PC-9 (cell line): Measurements from ENCODE around the gene ZNF497. TPM values are rescaled to one million over a fixed set of nuclear protein-coding genes. Genes with fewer than 3 reads are reported as not detected.

ENCODE experiments used
- BruUV-seq: library from RNA; stranded (reverse); fragments of 400-500 nt; replicated peaks from 2 replicates; lab custom pipeline; 2021; lab: Mats Ljungman, UMichigan
- CTCF ChIA-PET: fragments of 300-600 bp; sonication (Branson Sonifier 250); formaldehyde crosslinking; loops from one replicate; lab custom pipeline; 2022; ENCODE audit warnings: antibody characterized with exemption; lab: Charles Lee
- POLR2A ChIA-PET: fragments of 300-600 bp; sonication (Branson Sonifier 250); formaldehyde crosslinking; loops from one replicate; lab custom pipeline; 2022; ENCODE audit warnings: antibody characterized with exemption; ENCODE audit not compliant: unreplicated experiment; lab: Charles Lee
- DNase-seq, 2 experiments: peaks; one replicate each; pipeline versions ENCODE4 v3.0.0 to v3.0.0-alpha.2; 2015 to 2022; ENCODE audit warnings: mixed read lengths in 1 of 2
- H2AFZ ChIP-seq: fragments of 200-600 bp; sonication (generic); 2 replicates; pipeline ENCODE4 v1.8.1; 2017; ENCODE audit warnings: antibody characterized with exemption
- H3F3A ChIP-seq: fragments of 200-600 bp; sonication (generic); 2 replicates; pipeline ENCODE4 v1.8.1; 2017; ENCODE audit warnings: antibody characterized with exemption, mild to moderate bottlenecking, low read depth; ENCODE audit not compliant: insufficient read depth
- H3K27ac ChIP-seq: fragments of 200-600 bp; sonication (generic); 2 replicates; pipeline ENCODE4 v1.6.1; 2016; ENCODE audit warnings: mixed run types
- H3K27me3 ChIP-seq: fragments of 200-600 bp; sonication (generic); 2 replicates; pipeline ENCODE4 v1.6.1; 2016; ENCODE audit warnings: low read depth, mixed run types; ENCODE audit not compliant: insufficient read depth
- H3K36me3 ChIP-seq: fragments of 200-600 bp; sonication (generic); 2 replicates; pipeline ENCODE4 v1.6.1; 2016; ENCODE audit warnings: low read depth, mixed run types
- H3K4me1 ChIP-seq: fragments of 200-600 bp; sonication (generic); replicated peaks from 2 replicates; pipeline ENCODE4 v1.6.1; 2016; ENCODE audit warnings: mixed run types; ENCODE audit not compliant: insufficient read depth
- H3K4me2 ChIP-seq: fragments of 200-600 bp; sonication (generic); 2 replicates; pipeline ENCODE4 v1.6.1; 2017; ENCODE audit warnings: mixed run types
- H3K4me3 ChIP-seq: fragments of 200-600 bp; sonication (generic); 2 replicates; pipeline ENCODE4 v1.6.1; 2016; ENCODE audit warnings: mixed run types
- H3K79me2 ChIP-seq: fragments of 200-600 bp; sonication (generic); 2 replicates; pipeline ENCODE4 v1.6.1; 2017; ENCODE audit warnings: low read depth, mixed run types
- H3K9me2 ChIP-seq: fragments of 200-600 bp; sonication (generic); 2 replicates; pipeline ENCODE4 v1.8.1; 2017; ENCODE audit warnings: mild to moderate bottlenecking; ENCODE audit not compliant: insufficient read depth
- H3K9me3 ChIP-seq: fragments of 200-600 bp; sonication (generic); 2 replicates; pipeline ENCODE4 v1.8.1; 2016; ENCODE audit warnings: low read depth; ENCODE audit not compliant: insufficient read depth
- H4K20me1 ChIP-seq: fragments of 200-600 bp; sonication (generic); 2 replicates; pipeline ENCODE4 v1.8.1; 2017; ENCODE audit not compliant: insufficient read depth
- EZH2 ChIP-seq: fragments of 200-600 bp; sonication (generic); IDR thresholded peaks from 2 replicates; pipeline ENCODE4 v1.8.0; 2017; ENCODE audit warnings: antibody characterized with exemption, low read depth
- intact Hi-C: fragments of 100-400 bp; cut with micrococcal nuclease; formaldehyde crosslinking; loops from one replicate; pipeline ENCODE4 v1.10.0; 2022; ENCODE audit not compliant: unreplicated experiment
- total RNA-seq: library from RNA; stranded (reverse); gene quantifications from 2 replicates; pipeline ENCODE4 v1.2.3, GENCODE V29; 2021
- TF ChIP-seq, protein P1 (sequence below): fragments of 200-600 bp; sonication (generic); conservative IDR thresholded peaks from 2 replicates; pipeline ENCODE4 v1.6.1; 2017; ENCODE audit warnings: mixed run types, antibody characterized with exemption, mild to moderate bottlenecking, moderate library complexity

Gene ZNF497
- total RNA-seq, 1 experiment from 2014 or later, result 7.2 TPM

DNA sequence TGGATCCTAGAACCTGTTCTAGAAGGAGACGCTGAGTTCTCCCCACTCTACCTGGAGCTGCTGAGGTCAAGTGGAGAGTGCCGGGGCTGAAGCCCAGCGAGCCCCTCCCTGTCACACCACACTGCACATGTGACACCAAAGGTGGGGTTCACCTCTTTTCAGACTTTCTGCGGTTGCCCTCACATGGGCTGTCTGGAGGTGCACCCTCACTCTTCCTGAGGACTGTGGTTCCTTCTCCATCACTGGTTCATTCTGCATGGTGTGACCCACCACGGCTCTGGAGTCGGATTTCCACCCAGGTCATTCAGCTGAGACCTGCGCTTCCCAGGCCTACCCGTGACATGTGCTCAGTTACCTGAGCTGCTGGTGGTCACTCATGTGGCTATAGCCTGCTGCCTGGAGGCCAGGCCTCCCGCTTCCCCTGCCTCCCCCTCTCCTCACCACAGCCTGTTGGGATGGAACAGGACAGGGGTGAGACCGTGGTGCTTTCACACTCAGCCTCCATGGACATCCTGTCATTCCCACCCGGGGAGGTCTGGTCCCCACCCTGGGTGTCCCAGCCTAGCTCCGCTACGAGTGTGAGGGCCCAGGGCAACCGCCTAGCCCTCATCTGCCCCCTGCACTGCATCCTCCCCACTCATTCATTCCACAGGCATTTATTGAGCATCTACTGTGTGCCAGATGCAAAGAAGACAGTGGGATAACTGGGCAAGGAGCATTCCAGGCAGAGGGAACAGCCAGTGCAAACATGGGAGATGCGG lies 8.7 kb downstream of the ZNF497 start:
- DNase-seq, result no peak
- POLR2A ChIA-PET, result no interaction called here
- no TSS peak for BruUV-seq
- Histone ChIP-seq H4K20me1 (no peaks in the 10 kb centered on the region), H3K27ac (no peak overlapping the region), H3K4me1 (no peaks in the 10 kb centered on the region), H3K9me2 (no peaks in the 10 kb centered on the region), H3K27me3 (no peaks in the 10 kb centered on the region), H3K4me3 (no peak overlapping the region), H3K9me3 (no peaks in the 10 kb centered on the region), H3K79me2 (no peaks in the 10 kb centered on the region), H3F3A (no peaks in the 10 kb centered on the region), H2AFZ (no peak overlapping the region), H3K4me2 (no peak overlapping the region), H3K36me3 (no peaks in the 10 kb centered on the region)
- CTCF ChIA-PET, result no interaction called here
- intact Hi-C loops, result no loop called here
- TF ChIP-seq EZH2, result no peak
- TF ChIP-seq, protein P1, sequence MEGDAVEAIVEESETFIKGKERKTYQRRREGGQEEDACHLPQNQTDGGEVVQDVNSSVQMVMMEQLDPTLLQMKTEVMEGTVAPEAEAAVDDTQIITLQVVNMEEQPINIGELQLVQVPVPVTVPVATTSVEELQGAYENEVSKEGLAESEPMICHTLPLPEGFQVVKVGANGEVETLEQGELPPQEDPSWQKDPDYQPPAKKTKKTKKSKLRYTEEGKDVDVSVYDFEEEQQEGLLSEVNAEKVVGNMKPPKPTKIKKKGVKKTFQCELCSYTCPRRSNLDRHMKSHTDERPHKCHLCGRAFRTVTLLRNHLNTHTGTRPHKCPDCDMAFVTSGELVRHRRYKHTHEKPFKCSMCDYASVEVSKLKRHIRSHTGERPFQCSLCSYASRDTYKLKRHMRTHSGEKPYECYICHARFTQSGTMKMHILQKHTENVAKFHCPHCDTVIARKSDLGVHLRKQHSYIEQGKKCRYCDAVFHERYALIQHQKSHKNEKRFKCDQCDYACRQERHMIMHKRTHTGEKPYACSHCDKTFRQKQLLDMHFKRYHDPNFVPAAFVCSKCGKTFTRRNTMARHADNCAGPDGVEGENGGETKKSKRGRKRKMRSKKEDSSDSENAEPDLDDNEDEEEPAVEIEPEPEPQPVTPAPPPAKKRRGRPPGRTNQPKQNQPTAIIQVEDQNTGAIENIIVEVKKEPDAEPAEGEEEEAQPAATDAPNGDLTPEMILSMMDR, result no peak

DNA sequence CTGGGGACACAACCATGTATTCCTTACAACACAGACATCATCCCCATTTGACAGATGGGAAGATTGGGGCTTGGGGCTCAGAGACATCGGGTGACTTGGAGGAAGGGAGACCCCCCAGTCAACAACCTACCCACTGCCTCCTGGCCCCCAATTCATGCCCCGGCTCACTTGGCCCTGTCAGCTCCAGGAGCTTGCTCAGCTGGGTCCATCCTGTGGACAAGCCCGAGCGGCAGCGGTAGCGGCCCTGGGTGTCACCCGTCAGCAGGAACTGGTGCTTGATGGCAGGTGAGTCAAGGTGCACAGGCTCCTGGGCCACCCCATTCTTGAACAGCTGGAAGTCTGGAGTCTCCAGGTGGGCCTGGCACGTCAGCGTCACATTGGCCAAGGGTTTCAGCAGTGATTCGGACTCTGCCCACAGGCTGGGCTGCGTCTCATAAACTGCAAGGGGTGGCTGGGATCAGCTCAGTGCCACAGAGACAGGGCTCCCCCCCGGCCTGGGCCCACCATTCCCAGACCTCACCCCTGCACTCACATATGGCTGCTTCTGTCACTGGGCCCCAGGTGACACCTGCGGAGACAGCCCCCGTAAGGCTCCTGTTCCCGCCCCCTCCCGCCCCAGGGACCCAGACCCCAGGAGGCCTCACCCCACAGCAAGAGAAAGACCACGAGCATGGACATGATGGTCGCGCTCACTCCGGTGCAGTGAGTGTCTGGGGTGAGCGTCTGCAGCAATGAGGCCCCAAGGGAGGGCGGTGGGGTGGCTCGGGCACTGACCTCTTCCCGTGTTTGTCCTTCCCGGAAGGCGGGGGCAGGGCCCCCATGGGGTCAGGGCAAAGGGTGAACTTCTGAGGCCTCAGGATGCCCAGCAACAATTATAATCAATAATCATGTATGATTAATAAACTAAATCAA lies 9.5 kb downstream of the ZNF497 start, which contains the start of gene A1BG:
Gene A1BG, minus strand, starts transcription at position 733 of the 912 bp plus-strand sequence. Its CDS starts 55 bp downstream, at position 678.
- Histone ChIP-seq H3K79me2 (no peaks in the 10 kb centered on the region), H3K27me3 (no peaks in the 10 kb centered on the region), H3K36me3 (no peaks in the 10 kb centered on the region), H4K20me1 (no peaks in the 10 kb centered on the region), H3K9me3 (no peaks in the 10 kb centered on the region), H3K4me1 (no peaks in the 10 kb centered on the region), H2AFZ (no peak within 1 kb of the TSS), H3K4me3 (no peak within 1 kb of the TSS), H3K4me2 (no peak within 1 kb of the TSS), H3K9me2 (no peaks in the 10 kb centered on the region), H3K27ac (no peak within 1 kb of the TSS), H3F3A (no peaks in the 10 kb centered on the region)
- ChIA-PET CTCF (no interaction called here), POLR2A (no interaction called here)
- intact Hi-C loops, result no loop called here
- BruUV-seq, result no TSS peak
- DNase-seq, result no peak
- TF ChIP-seq EZH2, result no peak
- TF ChIP-seq, protein P1, result no peak

DNA sequence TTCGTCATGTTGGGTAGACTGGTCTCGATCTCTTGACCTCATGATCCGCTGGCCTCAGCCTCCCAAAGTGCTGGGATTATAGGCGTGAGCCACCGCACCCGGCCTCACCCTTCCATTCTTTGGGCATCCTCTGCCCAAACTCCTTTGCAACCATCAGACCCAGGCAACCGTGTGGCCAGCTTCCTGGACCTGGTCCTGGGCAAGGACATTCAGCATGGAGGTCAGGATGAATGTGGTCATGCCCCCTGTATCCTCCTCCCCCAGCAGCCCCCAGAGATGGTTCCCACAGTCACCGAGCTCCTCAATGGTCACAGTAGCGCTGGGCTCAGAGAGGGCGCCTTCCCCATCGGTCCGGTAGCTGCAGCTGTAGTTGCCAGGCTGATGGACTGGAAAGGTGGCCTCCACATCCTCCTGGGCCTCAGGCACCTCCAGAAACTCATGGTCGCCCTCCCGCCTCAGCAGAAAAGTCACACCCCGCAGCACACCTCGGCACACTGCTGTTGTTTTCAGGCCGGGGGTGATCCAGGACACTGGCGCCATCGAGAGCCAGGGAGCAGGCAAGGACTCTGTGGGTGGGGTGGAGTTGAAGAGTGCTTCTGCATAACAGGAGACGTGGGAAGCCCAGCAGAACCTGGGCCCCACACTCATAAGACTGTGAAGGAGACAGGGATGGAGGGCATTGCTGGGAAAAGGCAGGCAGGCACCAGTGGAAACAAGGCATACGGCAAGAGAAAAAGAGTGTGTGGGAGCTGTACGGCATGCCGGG lies 10.4 kb downstream of the ZNF497 start:
- Histone ChIP-seq H3K4me1 (no peaks in the 10 kb centered on the region), H4K20me1 (no peaks in the 10 kb centered on the region), H3K4me3 (no peak overlapping the region), H2AFZ (no peak overlapping the region), H3K79me2 (no peaks in the 10 kb centered on the region), H3K27me3 (no peaks in the 10 kb centered on the region), H3K27ac (no peak overlapping the region), H3K9me3 (no peaks in the 10 kb centered on the region), H3K36me3 (no peaks in the 10 kb centered on the region), H3F3A (no peaks in the 10 kb centered on the region), H3K4me2 (no peak overlapping the region), H3K9me2 (no peaks in the 10 kb centered on the region)
- no peak for TF ChIP-seq EZH2
- TF ChIP-seq, protein P1, result no peak
- no peak for DNase-seq
- intact Hi-C loops, result no loop called here
- no TSS peak for BruUV-seq
- POLR2A ChIA-PET, result interaction anchor here (0.6 to 0.7 kb wide), 2 partner anchors 28 to 80 kb away, joined by 3 to 26 read pairs; no protein-coding TSS in a partner anchor
- CTCF ChIA-PET, result no interaction called here
